ENCODE results near the gene GHR. TPM values are rescaled to one million over a fixed set of nuclear protein-coding genes. Genes with fewer than 3 reads are reported as not detected.

Gene GHR
- polyA plus RNA-seq, 3 donors = not detected

- Mint-ChIP-seq H3K27me3 (ENCODE audit: low read depth in 3 of 3) (peaks cover 2 to 7% (median 2%) of the 10 kb centered on the region in 3 donors), H3K27ac (no peak overlapping the region), H3K36me3 (no peaks in the 10 kb centered on the region), H3K9me3 (peaks cover 0 to under 1% (median 0%) of the 10 kb centered on the region in 7 donors), H3K4me3 (no peak overlapping the region), H3K4me1 (no peaks in the 10 kb centered on the region)
- H2AFZ ChIP-seq (ENCODE audit: insufficient read depth, low read depth, low read length, poor library complexity, severe bottlenecking) = no peak overlapping the region
- H3K4me3 ChIP-seq (replicated peaks in 1 of 3; ENCODE audit: low read depth in 2 of 3, low read length in 3 of 3) = no peak overlapping the region
- no peak overlapping the region for H3K27ac ChIP-seq (ENCODE audit: low read depth in 1 of 2, low read length in 2 of 2)
- H3K4me1 ChIP-seq (ENCODE audit: control insufficient read depth in 1 of 2, insufficient read depth in 2 of 2, low read length in 2 of 2) = no peaks in the 10 kb centered on the region
- H3K9ac ChIP-seq (ENCODE audit: insufficient read depth, low read length, poor library complexity, severe bottlenecking) = no peak overlapping the region
- WGBS (ENCODE audit: insufficient coverage) = 100% methylated on average over 1 of the region's 2 CpGs
- no peaks in the 10 kb centered on the region for H3K9me3 ChIP-seq (replicated peaks in 1 of 2; ENCODE audit: control insufficient read depth in 1 of 2, insufficient read depth in 1 of 2, low read length in 2 of 2)
- H3K79me2 ChIP-seq (ENCODE audit: insufficient read depth, low read length) = no peaks in the 10 kb centered on the region
- no peaks in the 10 kb centered on the region for H3K36me3 ChIP-seq (replicated peaks in 1 of 2; ENCODE audit: control insufficient read depth in 1 of 2, insufficient read depth in 2 of 2, low read length in 2 of 2)
- no peak overlapping the region for H3K4me2 ChIP-seq (replicated peaks; ENCODE audit: extremely low read depth, low read length, poor library complexity, severe bottlenecking)
- no peaks in the 10 kb centered on the region for H3K27me3 ChIP-seq (ENCODE audit: control insufficient read depth in 2 of 2, insufficient read depth in 2 of 2, low read length in 2 of 2)
- no peak for DNase-seq
- TF ChIP-seq CTCF (IDR thresholded peaks at IDR 0.05) = peak; percentile 27
- H4K20me1 ChIP-seq (ENCODE audit: insufficient read depth, low read length) = no peaks in the 10 kb centered on the region
- intact Hi-C loops (cut with micrococcal nuclease) = no loop called here
Measured at GRCh38 chr5:42636425-42636824, 213.2 kb downstream of the GHR start.

GRCh38 chr5:42636946-42637345, 213.7 kb downstream of the GHR start:
- Histone ChIP-seq H3K36me3 (replicated peaks in 1 of 2; ENCODE audit: control insufficient read depth in 1 of 2, insufficient read depth in 2 of 2, low read length in 2 of 2) (no peaks in the 10 kb centered on the region), H3K4me2 (replicated peaks; ENCODE audit: extremely low read depth, low read length, poor library complexity, severe bottlenecking) (no peak overlapping the region), H3K4me1 (ENCODE audit: control insufficient read depth in 1 of 2, insufficient read depth in 2 of 2, low read length in 2 of 2) (no peaks in the 10 kb centered on the region), H3K9ac (ENCODE audit: insufficient read depth, low read length, poor library complexity, severe bottlenecking) (no peak overlapping the region), H3K27ac (ENCODE audit: low read depth in 1 of 2, low read length in 2 of 2) (no peak overlapping the region), H3K9me3 (replicated peaks in 1 of 2; ENCODE audit: control insufficient read depth in 1 of 2, insufficient read depth in 1 of 2, low read length in 2 of 2) (no peaks in the 10 kb centered on the region), H3K27me3 (ENCODE audit: control insufficient read depth in 2 of 2, insufficient read depth in 2 of 2, low read length in 2 of 2) (no peaks in the 10 kb centered on the region), H2AFZ (ENCODE audit: insufficient read depth, low read depth, low read length, poor library complexity, severe bottlenecking) (no peak overlapping the region), H3K4me3 (replicated peaks in 1 of 3; ENCODE audit: low read depth in 2 of 3, low read length in 3 of 3) (no peak overlapping the region), H3K79me2 (ENCODE audit: insufficient read depth, low read length) (no peaks in the 10 kb centered on the region), H4K20me1 (ENCODE audit: insufficient read depth, low read length) (no peaks in the 10 kb centered on the region)
- intact Hi-C loops (cut with micrococcal nuclease) = no loop called here
- Mint-ChIP-seq H3K4me3 (no peak overlapping the region), H3K27me3 (ENCODE audit: low read depth in 3 of 3) (peaks cover 2 to 7% (median 5%) of the 10 kb centered on the region in 3 donors), H3K27ac (no peak overlapping the region), H3K9me3 (peaks cover 0 to 2% (median 0%) of the 10 kb centered on the region in 7 donors), H3K4me1 (no peaks in the 10 kb centered on the region), H3K36me3 (no peaks in the 10 kb centered on the region)
- no CpG with 5 or more reads among the region's 1 CpG for WGBS (ENCODE audit: insufficient coverage)
- DNase-seq = no peak
- no peak for TF ChIP-seq CTCF (IDR thresholded peaks at IDR 0.05)
